IgD-negative memory B cell (primary cell): ENCODE results near the gene MGAT3. TPM values are rescaled to one million over a fixed set of nuclear protein-coding genes. Genes with fewer than 3 reads are reported as not detected.

ENCODE experiments used
- H3K27ac Mint-ChIP-seq, 3 donors: one replicate each; pipeline ENCODE4 v1.8.0; 2020 to 2022; ENCODE audit warnings: mild to moderate bottlenecking in 3 of 3, mixed read lengths in 3 of 3, moderate library complexity in 1 of 3
- H3K27me3 Mint-ChIP-seq: one replicate; pipeline ENCODE4 v1.8.0; 2021; ENCODE audit warnings: mixed read lengths
- H3K36me3 Mint-ChIP-seq: one replicate; pipeline ENCODE4 v1.8.0; 2020; ENCODE audit warnings: mild to moderate bottlenecking, mixed read lengths
- H3K4me1 Mint-ChIP-seq, 3 donors: one replicate each; pipeline ENCODE4 v1.8.0; 2020 to 2022; ENCODE audit warnings: mixed read lengths in 3 of 3, mild to moderate bottlenecking in 1 of 3
- H3K4me3 Mint-ChIP-seq, 4 donors: one replicate each; pipeline ENCODE4 v1.8.0; 2020 to 2022; ENCODE audit warnings: mild to moderate bottlenecking in 4 of 4, mixed read lengths in 4 of 4, moderate library complexity in 3 of 4
- H3K9me3 Mint-ChIP-seq, 3 donors: one replicate each; pipeline ENCODE4 v1.8.0; 2020 to 2021; ENCODE audit warnings: mixed read lengths in 3 of 3, mild to moderate bottlenecking in 1 of 3
- polyA plus RNA-seq: library from polyadenylated mRNA; unstranded; fragments of 300-500 nt; fragmentation: Illumina TruSeq; gene quantifications from one replicate; pipeline ENCODE4 v1.2.3, GENCODE V29; 2021

MGAT3 gene
- polyA plus RNA-seq, 1 donor from 2014 or later: 2.1 TPM

DNA sequence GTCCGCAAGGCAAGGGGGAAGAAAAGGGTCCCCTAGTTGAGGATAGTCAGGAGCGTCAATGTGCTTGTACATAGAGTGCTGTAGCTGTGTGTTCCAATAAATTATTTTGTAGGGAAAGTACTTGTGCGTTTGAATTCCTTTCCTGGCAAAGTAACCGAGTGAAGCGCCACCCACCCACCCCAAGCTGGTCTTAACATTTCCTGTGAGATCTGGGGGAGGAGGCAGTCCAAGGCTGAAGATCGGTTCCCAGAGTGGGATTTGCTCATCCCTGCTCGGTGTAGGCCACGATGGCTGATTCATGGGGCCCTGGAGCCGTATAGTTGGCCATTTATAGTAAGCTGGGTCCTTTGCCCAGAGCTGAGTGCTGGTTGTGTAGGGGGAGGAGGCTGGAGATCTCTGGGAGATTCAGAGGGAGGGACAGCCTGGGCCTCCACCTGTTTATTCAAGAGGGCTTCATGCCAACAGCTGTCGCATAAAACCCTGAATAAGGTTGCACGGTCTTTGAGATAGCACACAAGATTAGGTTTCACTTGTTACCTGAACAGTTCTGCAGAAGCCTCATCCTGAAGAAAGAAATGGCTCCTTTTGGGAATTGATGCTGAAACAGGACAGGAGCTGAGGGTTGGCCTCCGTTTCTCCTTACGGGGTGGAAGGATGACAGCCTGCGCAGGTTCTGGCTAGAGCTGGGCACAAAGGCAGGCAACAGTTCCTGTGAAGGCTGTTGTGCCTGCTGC lies 65.9 kb downstream of the MGAT3 start:
- Mint-ChIP-seq H3K27ac (peak overlapping the region; percentile 87 to 100 (median 95)), H3K27me3 (no peaks in the 10 kb centered on the region), H3K4me3 (peak overlapping the region; percentile 85 to 99 (median 96)), H3K9me3 (peaks cover 0 to 2% (median 0%) of the 10 kb centered on the region in 3 donors), H3K4me1 (peaks cover 36 to 49% (median 40%) of the 10 kb centered on the region in 3 donors), H3K36me3 (peaks cover 4% of the 10 kb centered on the region)

DNA sequence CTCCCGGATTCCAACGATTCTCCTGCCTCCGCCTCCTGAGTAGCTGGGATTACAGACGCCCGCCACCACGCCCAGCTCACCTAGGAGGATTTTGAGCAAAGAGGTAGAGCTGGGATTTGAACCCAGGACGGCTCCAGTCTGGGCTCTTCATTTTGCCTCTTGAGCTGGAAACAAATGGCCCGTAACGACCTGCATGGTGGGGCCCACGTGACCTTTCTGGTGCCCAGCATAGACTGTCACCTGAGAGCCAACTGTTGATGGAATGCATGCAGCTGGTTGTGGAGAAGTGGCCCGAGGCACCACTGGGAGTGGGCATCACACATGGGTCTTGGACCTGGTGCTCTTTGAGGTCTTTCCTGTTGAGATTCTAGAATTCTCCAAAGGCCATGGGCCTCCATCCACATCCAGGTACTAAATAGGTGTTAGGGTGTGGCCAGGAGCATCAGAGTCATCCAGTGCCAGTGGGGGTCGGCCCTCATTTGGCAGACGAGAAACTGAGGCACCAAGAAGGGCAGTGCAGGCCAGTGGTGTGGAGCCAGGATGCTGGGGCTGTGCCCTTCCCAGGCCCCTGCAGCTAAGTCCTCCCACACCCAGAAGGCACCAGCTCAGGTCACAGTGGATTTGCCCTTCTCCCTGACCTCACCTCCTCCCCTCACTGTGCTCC lies 67.4 kb downstream of the MGAT3 start:
- no peaks in the 10 kb centered on the region for H3K27me3 Mint-ChIP-seq
- peaks cover 49 to 61% (median 49%) of the 10 kb centered on the region in 3 donors for H3K4me1 Mint-ChIP-seq
- peaks cover 7% of the 10 kb centered on the region for H3K36me3 Mint-ChIP-seq
- peaks cover 0 to 2% (median 0%) of the 10 kb centered on the region in 3 donors for H3K9me3 Mint-ChIP-seq
- peak overlapping the region; percentile 13 to 84 (median 28) for H3K4me3 Mint-ChIP-seq
- H3K27ac Mint-ChIP-seq: peak overlapping the region; percentile 76 to 90 (median 81)

GRCh38 chr22:39524753-39525657 lies 68.2 kb downstream of the MGAT3 start:
- Mint-ChIP-seq H3K4me3 (peak overlapping the region in 3 of 4 donors; percentile 13 to 84 (median 84)), H3K27ac (peak overlapping the region; percentile 73 to 90 (median 81)), H3K9me3 (peaks cover 0 to 1% (median 0%) of the 10 kb centered on the region in 3 donors), H3K27me3 (no peaks in the 10 kb centered on the region), H3K4me1 (peaks cover 53 to 65% (median 54%) of the 10 kb centered on the region in 3 donors), H3K36me3 (peaks cover 9% of the 10 kb centered on the region)

GRCh38 chr22:39525658-39525975 lies 68.8 kb downstream of the MGAT3 start:
- H3K27me3 Mint-ChIP-seq: no peaks in the 10 kb centered on the region
- peak overlapping the region in 3 of 4 donors; percentile 25 to 75 (median 70) for H3K4me3 Mint-ChIP-seq
- H3K36me3 Mint-ChIP-seq: peaks cover 9% of the 10 kb centered on the region
- H3K4me1 Mint-ChIP-seq: peaks cover 51 to 69% (median 59%) of the 10 kb centered on the region in 3 donors
- H3K9me3 Mint-ChIP-seq: no peaks in the 10 kb centered on the region
- H3K27ac Mint-ChIP-seq: peak overlapping the region in 2 of 3 donors; percentile 73 to 90

DNA sequence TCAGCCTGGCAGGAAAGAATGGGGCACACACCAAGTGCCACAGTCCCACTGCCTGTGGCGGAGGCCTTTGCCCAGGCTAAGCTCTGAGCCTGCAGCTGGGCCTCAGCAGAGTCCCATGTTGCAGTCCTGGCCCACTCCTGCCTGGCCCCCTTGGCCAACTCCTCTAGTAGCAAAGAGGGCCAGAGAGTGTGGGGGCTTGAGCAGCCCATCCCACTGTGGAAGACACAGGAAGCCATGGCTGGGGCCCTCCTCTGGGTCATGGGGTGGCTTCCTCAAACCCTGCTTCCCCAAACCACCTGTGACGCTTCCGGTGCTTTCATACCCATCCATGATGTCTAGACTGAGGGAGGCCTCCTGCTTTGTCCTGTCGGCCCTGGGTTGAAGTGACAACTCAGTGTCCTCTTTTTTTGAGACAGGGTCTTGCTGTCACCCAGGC lies 69.9 kb downstream of the MGAT3 start:
- no peaks in the 10 kb centered on the region for H3K27me3 Mint-ChIP-seq
- peak overlapping the region; percentile 90 to 98 (median 95) for H3K27ac Mint-ChIP-seq
- peaks cover 9% of the 10 kb centered on the region for H3K36me3 Mint-ChIP-seq
- peak overlapping the region in 3 of 4 donors; percentile 70 to 93 (median 86) for H3K4me3 Mint-ChIP-seq
- no peaks in the 10 kb centered on the region for H3K9me3 Mint-ChIP-seq
- peaks cover 53 to 72% (median 63%) of the 10 kb centered on the region in 3 donors for H3K4me1 Mint-ChIP-seq

- Mint-ChIP-seq H3K27ac (peak overlapping the region; percentile 90 to 98 (median 95)), H3K9me3 (no peaks in the 10 kb centered on the region), H3K36me3 (peaks cover 5% of the 10 kb centered on the region), H3K27me3 (no peaks in the 10 kb centered on the region), H3K4me1 (peaks cover 46 to 70% (median 60%) of the 10 kb centered on the region in 3 donors), H3K4me3 (peak overlapping the region in 3 of 4 donors; percentile 60 to 93 (median 86))
These were observed 70.7 kb downstream of the MGAT3 start for GRCh38 chr22:39527481-39527961.

DNA sequence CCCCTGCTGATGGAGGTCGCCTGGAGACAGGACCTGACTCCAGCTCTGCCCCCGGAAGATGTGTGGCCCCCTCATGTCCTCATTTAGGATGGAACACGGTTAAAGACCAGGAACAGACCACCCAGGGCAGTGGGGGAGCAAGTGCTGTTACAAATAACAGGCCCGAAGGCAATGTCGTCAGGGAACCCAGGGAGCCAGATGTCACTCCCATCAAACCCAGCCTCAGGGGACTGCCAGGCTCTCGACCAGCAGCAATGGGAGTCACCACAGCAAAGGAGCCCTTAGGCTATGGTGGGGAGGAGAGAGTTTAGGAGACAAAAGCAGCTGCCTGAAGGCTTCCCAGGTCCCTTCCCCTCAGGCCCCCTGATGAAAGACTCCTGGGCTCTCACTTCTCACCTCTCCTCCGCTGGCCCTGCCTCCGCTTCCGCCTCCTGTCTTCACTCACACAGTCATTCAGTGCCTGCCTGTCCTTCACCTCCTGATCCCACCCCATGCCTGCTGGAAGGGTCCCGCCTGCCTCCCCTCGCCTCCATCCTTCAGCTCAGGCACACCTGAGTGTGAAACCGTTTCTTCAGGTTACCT lies 71.4 kb downstream of the MGAT3 start:
- Mint-ChIP-seq H3K27me3 (no peaks in the 10 kb centered on the region), H3K36me3 (peaks cover 5% of the 10 kb centered on the region), H3K27ac (peak overlapping the region; percentile 90 to 98 (median 95)), H3K4me3 (peak overlapping the region; percentile 73 to 93 (median 83)), H3K9me3 (no peaks in the 10 kb centered on the region), H3K4me1 (peaks cover 47 to 68% (median 58%) of the 10 kb centered on the region in 3 donors)

DNA sequence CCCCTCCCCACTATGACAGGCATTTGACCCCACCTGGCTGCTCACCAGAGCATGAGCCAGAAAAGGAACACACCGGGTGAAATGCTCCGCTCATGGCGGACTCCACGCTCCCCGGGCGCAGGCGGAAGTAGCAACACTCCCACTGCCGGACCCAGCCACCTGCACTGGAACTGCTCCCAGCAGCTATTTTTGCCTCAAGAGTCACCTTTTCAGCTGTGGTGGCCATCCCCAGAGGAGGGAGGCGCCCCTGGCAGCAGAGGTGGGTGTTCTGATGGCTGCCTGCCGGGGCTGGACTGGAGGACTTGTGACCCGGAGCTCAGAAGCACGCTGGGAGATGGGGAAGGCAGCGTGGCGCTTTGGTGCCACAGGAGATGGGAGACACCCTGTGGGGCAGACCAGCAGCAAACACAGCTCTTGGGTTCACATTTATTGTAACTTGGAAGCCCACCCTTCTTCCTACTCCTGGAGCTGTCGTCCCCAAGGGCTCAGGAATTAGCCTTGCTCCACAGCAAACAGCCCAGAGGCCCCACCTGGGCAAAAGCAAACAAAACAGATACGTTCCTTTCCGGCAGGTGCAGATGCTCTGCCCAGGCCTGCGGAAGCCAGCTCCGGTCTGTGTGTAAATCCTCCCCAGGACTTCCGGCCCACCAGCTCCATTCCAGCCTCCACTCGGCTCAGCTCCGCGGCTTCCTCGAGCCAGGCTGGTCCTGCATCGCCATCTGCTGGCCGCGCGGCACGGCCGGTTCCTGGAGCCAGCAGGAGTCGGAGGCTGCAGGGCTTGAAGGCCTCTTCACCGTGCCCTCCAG lies 72.1 kb downstream of the MGAT3 start:
- Mint-ChIP-seq H3K27ac (peak overlapping the region; percentile 90 to 98 (median 95)), H3K36me3 (peaks cover 5% of the 10 kb centered on the region), H3K4me1 (peaks cover 47 to 65% (median 56%) of the 10 kb centered on the region in 3 donors), H3K9me3 (no peaks in the 10 kb centered on the region), H3K27me3 (no peaks in the 10 kb centered on the region), H3K4me3 (peak overlapping the region; percentile 73 to 93 (median 83))

DNA sequence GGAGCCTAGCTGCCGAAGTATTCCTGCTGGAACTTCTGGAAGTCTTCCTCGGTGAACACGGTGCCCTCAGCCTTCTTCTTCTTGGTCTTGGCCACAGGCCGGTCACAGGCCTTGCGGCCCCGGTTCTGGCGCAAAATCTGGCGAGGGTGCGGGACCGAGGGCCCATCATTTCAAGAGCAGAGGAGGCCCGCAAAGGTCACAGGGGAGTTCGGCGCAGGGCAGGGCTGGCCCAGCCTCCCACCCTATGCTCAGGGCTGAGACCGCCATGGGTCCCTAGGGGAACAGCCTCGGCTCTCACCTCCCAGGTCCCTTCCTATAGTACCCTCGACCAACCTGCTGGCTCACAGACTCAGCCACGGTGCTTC lies 72.7 kb downstream of the MGAT3 start:
- Mint-ChIP-seq H3K4me3 (peak overlapping the region; percentile 73 to 93 (median 83)), H3K4me1 (peaks cover 46 to 63% (median 57%) of the 10 kb centered on the region in 3 donors), H3K36me3 (peaks cover 5% of the 10 kb centered on the region), H3K27ac (peak overlapping the region; percentile 90 to 98 (median 95)), H3K9me3 (no peaks in the 10 kb centered on the region), H3K27me3 (no peaks in the 10 kb centered on the region)

GRCh38 chr22:39530116-39530515 lies 73.3 kb downstream of the MGAT3 start:
- H3K27ac Mint-ChIP-seq: peak overlapping the region; percentile 90 to 98 (median 95)
- H3K36me3 Mint-ChIP-seq: peaks cover 5% of the 10 kb centered on the region

GRCh38 chr22:39530692-39531331 lies 74.0 kb downstream of the MGAT3 start:
- H3K27ac Mint-ChIP-seq: peak overlapping the region; percentile 90 to 98 (median 95)
- H3K4me1 Mint-ChIP-seq: peaks cover 37 to 56% (median 52%) of the 10 kb centered on the region in 3 donors
- no peaks in the 10 kb centered on the region for H3K9me3 Mint-ChIP-seq
- H3K4me3 Mint-ChIP-seq: peak overlapping the region; percentile 48 to 97 (median 90)
- no peaks in the 10 kb centered on the region for H3K27me3 Mint-ChIP-seq
- H3K36me3 Mint-ChIP-seq: peaks cover 5% of the 10 kb centered on the region

More at GRCh38 chr22:39530116-39530515, 73.3 kb downstream of the MGAT3 start:
- Mint-ChIP-seq H3K4me1 (peaks cover 42 to 60% (median 54%) of the 10 kb centered on the region in 3 donors), H3K9me3 (no peaks in the 10 kb centered on the region), H3K27me3 (no peaks in the 10 kb centered on the region), H3K4me3 (peak overlapping the region; percentile 80 to 95 (median 84))

DNA sequence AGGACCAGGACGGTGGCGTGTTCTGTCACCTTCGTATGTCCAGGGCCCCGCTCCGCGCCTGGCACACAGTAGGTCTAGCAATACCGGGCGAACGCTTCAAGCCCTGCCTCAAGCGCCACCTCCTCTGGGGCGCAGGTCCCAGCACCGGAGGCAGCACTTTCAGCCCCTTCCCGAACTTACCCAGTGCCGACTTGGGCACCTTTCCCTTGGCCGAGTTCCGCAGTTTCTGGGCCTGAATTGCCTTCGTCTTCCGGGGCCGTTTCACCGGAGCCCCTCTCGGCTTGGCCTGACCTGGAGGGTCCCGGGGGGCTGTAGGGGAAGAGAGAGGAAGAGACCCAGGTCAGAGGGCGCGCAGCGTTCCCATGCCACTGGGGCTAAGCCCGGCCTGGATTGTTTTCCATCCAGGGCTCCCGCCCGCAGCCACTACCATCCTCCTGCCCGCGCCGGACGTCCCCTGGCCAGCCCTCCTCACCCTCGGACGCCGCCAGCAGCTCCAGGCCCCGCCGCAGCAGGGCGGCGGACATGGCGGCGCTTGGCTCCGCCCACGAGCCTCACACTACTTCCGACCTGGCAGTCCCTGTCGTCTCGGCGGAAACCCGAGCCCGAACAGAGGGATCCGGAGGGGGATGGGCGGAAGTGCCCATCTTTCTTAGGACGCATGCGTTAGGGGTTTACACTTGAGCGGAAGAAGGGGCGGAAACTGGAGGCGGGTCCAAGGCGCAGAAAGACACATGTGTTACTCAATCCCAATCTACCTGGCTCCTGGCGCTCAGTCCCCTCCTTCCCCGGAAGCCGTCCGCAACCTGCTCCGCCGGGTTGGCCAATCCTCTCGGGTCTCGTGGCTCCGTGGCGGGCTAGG lies 75.6 kb downstream of the MGAT3 start, which contains the start of gene RPS19BP1:
TSS of gene RPS19BP1 (minus strand) at position 534 of the 859 bp plus-strand sequence. CDS start at position 524, 10 bp downstream.
- H3K27ac Mint-ChIP-seq: peak within 1 kb of the TSS; percentile 90 to 98 (median 95)

More for the DNA sequence above, 75.6 kb downstream of the MGAT3 start, which contains the start of gene RPS19BP1:
- Mint-ChIP-seq H3K27me3 (no peaks in the 10 kb centered on the region), H3K9me3 (no peaks in the 10 kb centered on the region), H3K36me3 (peaks cover 5% of the 10 kb centered on the region), H3K4me1 (peaks cover 31 to 48% (median 43%) of the 10 kb centered on the region in 3 donors), H3K4me3 (peak within 1 kb of the TSS; percentile 86 to 97 (median 96))
